HEK293T (cell line): ENCODE measurements around the gene RIBC1.
"Not testable (repeated sequence)": the region's sequence is repeated elsewhere in the genome, so short reads cannot be mapped to it uniquely, and the experiment has no call there.

ENCODE experiments used
- CTCF ChIA-PET: fragments of 350-600 bp; formaldehyde crosslinking; extraction: SDS; loops from one replicate; lab custom pipeline; 2021; ENCODE audit warnings: antibody characterized with exemption, inconsistent platforms; lab: Yijun Ruan, JAX
- POLR2A ChIA-PET: fragments of 350-600 bp; formaldehyde crosslinking; extraction: SDS; loops from one replicate; lab custom pipeline; 2020; ENCODE audit warnings: antibody characterized with exemption, inconsistent platforms; lab: Yijun Ruan, JAX
- DNase-seq: peaks from one replicate; pipeline ENCODE4 v3.0.0; 2012; ENCODE audit warnings: mixed read lengths; ENCODE audit errors: extremely low spot score
- ARNT ChIP-seq: fragments of 450-650 bp; IDR thresholded peaks from 2 replicates; pipeline ENCODE4 v1.6.1; 2017; ENCODE audit warnings: mild to moderate bottlenecking
- BHLHE40 ChIP-seq: fragments of 450-650 bp; IDR thresholded peaks from 2 replicates; pipeline ENCODE4 v1.6.1; 2016; ENCODE audit warnings: mild to moderate bottlenecking, moderate library complexity, borderline replicate concordance
- CTBP1 ChIP-seq: fragments of 450-650 bp; IDR thresholded peaks from 2 replicates; pipeline ENCODE4 v1.6.1; 2016; ENCODE audit warnings: borderline replicate concordance
- ELF4 ChIP-seq: fragments of 450-650 bp; IDR thresholded peaks from 2 replicates; pipeline ENCODE4 v1.6.1; 2017; ENCODE audit warnings: antibody characterized with exemption
- FOXA1 ChIP-seq: fragments of 450-650 bp; IDR thresholded peaks from 2 replicates; pipeline ENCODE4 v1.6.1; 2016; ENCODE audit warnings: mild to moderate bottlenecking
- FOXK2 ChIP-seq: fragments of 450-650 bp; IDR thresholded peaks from 2 replicates; pipeline ENCODE4 v1.6.1; 2016; ENCODE audit warnings: mild to moderate bottlenecking
- FOXM1 ChIP-seq: fragments of 450-650 bp; IDR thresholded peaks from 2 replicates; pipeline ENCODE4 v1.6.1; 2017; ENCODE audit warnings: mild to moderate bottlenecking, borderline replicate concordance
- HDGF ChIP-seq: fragments of 450-650 bp; IDR thresholded peaks from 2 replicates; pipeline ENCODE4 v1.6.1; 2017; ENCODE audit warnings: antibody characterized with exemption, borderline replicate concordance
- L3MBTL2 ChIP-seq: fragments of 450-650 bp; conservative IDR thresholded peaks from 2 replicates; pipeline ENCODE4 v1.6.1; 2016; ENCODE audit warnings: mild to moderate bottlenecking
- LEF1 ChIP-seq: fragments of 450-650 bp; IDR thresholded peaks from 2 replicates; pipeline ENCODE4 v1.6.1; 2017; ENCODE audit warnings: mild to moderate bottlenecking, borderline replicate concordance
- NFRKB ChIP-seq: fragments of 450-650 bp; IDR thresholded peaks from 2 replicates; pipeline ENCODE4 v1.6.1; 2016; ENCODE audit warnings: mild to moderate bottlenecking, moderate library complexity
- SP1 ChIP-seq: fragments of 450-650 bp; IDR thresholded peaks from 2 replicates; pipeline ENCODE4 v1.6.1; 2017
- SUZ12 ChIP-seq: fragments of 450-650 bp; IDR thresholded peaks from 2 replicates; pipeline ENCODE4 v1.6.1; 2016; ENCODE audit warnings: mild to moderate bottlenecking
- TARDBP ChIP-seq: fragments of 450-650 bp; IDR thresholded peaks from 2 replicates; pipeline ENCODE4 v1.6.1; 2016
- ZNF384 ChIP-seq: fragments of 450-650 bp; IDR thresholded peaks from 2 replicates; pipeline ENCODE4 v1.6.1; 2016
- TF ChIP-seq, protein P1 (sequence below): fragments of 450-650 bp; IDR thresholded peaks from 2 replicates; pipeline ENCODE4 v1.6.1; 2016

The RIBC1 gene

DNA sequence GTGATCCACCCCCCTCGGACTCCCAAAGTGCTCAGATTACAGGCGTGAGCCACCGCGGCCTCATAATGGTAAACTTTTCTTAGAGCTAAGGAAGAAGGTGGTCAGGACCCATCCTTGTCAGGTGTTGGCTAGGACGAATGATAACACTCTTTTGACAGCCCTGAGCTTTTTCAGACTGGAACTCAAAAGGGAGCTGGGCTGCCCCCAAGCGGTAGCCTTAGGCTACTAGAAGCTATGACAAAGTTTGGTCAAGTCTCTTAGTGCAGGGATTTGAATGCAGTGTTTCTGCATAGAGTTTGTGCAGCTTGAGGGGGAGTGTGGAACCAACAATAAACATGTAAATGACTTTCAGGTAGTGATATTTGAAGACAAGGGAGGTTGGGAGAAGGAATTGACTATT is 23.3 kb downstream of the RIBC1 start:
- CTCF ChIA-PET: interaction anchor here (0.5 to 2.0 kb wide), 15 partner anchors 9 to 796 kb away, joined by 3 to 24 read pairs (median 3); no protein-coding TSS in a partner anchor
- peak; percentile 55 for DNase-seq
- TF ChIP-seq, protein P1, sequence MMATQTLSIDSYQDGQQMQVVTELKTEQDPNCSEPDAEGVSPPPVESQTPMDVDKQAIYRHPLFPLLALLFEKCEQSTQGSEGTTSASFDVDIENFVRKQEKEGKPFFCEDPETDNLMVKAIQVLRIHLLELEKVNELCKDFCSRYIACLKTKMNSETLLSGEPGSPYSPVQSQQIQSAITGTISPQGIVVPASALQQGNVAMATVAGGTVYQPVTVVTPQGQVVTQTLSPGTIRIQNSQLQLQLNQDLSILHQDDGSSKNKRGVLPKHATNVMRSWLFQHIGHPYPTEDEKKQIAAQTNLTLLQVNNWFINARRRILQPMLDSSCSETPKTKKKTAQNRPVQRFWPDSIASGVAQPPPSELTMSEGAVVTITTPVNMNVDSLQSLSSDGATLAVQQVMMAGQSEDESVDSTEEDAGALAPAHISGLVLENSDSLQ: no peak
- TF ChIP-seq SUZ12 (no peak), SP1 (no peak), TARDBP (no peak)
- POLR2A ChIA-PET: interaction anchor here (1.0 kb wide), 2 partner anchors 23 to 24 kb away, joined by 3 to 4 read pairs; partner anchors contain the start of genes RIBC1 and SMC1A

DNA sequence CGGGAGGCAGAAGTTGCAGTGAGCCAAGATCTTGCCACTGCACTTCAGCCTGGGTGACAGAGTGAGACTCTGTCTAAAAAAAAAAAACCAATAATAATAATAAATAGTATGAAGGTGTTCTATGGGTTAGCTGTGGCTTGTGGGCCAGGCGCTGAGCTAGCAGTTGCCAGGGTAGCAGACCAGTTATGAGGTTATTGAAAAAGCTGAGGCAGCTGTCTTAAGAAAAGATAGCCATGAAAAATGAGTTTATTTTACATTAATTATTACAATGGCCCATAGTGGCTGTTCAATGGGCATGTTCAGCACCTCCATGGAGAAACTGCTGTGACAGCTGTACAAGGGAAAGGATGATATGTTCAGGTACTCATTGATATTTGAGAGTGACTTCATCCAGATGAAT is 24.8 kb downstream of the RIBC1 start:
- TF ChIP-seq, protein P1: no peak
- TF ChIP-seq FOXA1 (no peak), ELF4 (no peak), LEF1 (no peak), NFRKB (no peak), BHLHE40 (no peak), SP1 (no peak), ZNF384 (no peak), FOXK2 (no peak), CTBP1 (no peak)
- DNase-seq: no peak
- POLR2A ChIA-PET: no interaction called here
- CTCF ChIA-PET: interaction anchor here (0.7 to 2.0 kb wide), 5 partner anchors 9 to 459 kb away, joined by 3 to 24 read pairs (median 4); no protein-coding TSS in a partner anchor

- no peak for TF ChIP-seq SP1
- TF ChIP-seq BHLHE40: no peak
- no peak for TF ChIP-seq ZNF384
- TF ChIP-seq SUZ12: no peak
- TF ChIP-seq, protein P1: no peak
- no peak for TF ChIP-seq L3MBTL2
- ChIA-PET CTCF (interaction anchor here (0.6 to 1.5 kb wide), 3 partner anchors 33 to 137 kb away, joined by 4 read pairs; no protein-coding TSS in a partner anchor), POLR2A (interaction anchor here (0.7 to 1.0 kb wide), 2 partner anchors 8 to 9 kb away, joined by 3 read pairs; no protein-coding TSS in a partner anchor)
- DNase-seq: no peak
These were observed 27.0 kb downstream of the RIBC1 start for GRCh38 chrX:53449632-53450031.

- POLR2A ChIA-PET: interaction anchor here (1.2 kb wide), 1 partner anchor 31 kb away, joined by 3 read pairs; no protein-coding TSS in a partner anchor
These were observed 30.1 kb downstream of the RIBC1 start for GRCh38 chrX:53452812-53453211.

DNA sequence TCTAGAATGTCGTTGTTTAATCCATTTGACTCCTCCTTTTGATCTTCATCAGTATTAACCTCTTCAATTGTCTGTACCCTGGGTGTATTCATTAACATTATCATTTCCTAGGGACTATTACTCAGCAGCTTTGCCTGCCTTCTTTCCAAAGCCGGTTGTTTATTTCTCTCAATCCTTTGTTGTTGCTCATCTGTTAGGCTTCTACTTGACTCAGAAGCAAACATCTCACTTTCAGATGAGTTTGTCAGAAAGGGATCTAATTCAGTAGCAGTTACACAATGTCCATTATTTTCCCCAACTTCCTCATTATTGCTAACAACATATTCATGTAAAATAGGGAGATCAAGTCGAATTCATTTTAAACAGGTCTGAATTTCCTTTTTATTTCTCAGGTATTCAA is 33.6 kb downstream of the RIBC1 start:
- no peak for TF ChIP-seq TARDBP
- TF ChIP-seq SUZ12: no peak
- TF ChIP-seq SP1: no peak
- no peak for TF ChIP-seq ELF4
- TF ChIP-seq, protein P1: no peak
- no peak for TF ChIP-seq HDGF
- TF ChIP-seq NFRKB: no peak
- no peak for TF ChIP-seq BHLHE40
- no peak for TF ChIP-seq CTBP1
- TF ChIP-seq FOXK2: no peak
- TF ChIP-seq ZNF384: no peak
- no peak for TF ChIP-seq L3MBTL2
- TF ChIP-seq LEF1: no peak
- ChIA-PET CTCF (no interaction called here), POLR2A (no interaction called here)
- no peak for DNase-seq

More at GRCh38 chrX:53452812-53453211, 30.1 kb downstream of the RIBC1 start:
- no peak for DNase-seq
- TF ChIP-seq ARNT (no peak), LEF1 (no peak), NFRKB (no peak), ELF4 (no peak), FOXM1 (no peak), BHLHE40 (no peak), FOXA1 (no peak)
- TF ChIP-seq, protein P1: no peak
- CTCF ChIA-PET: no interaction called here

GRCh38 chrX:53458082-53458481 is 35.4 kb downstream of the RIBC1 start:
- no peak for DNase-seq
- ChIA-PET CTCF (interaction anchor here (1.0 to 1.8 kb wide), 5 partner anchors 12 to 1462 kb away, joined by 5 to 8 read pairs (median 7); partner anchors contain the start of gene TRO), POLR2A (interaction anchor here (1.1 kb wide), 1 partner anchor 9 kb away, joined by 3 read pairs; no protein-coding TSS in a partner anchor)
- TF ChIP-seq FOXK2: no peak
- no peak for TF ChIP-seq NFRKB
- no peak for TF ChIP-seq TARDBP
- TF ChIP-seq L3MBTL2: no peak
- TF ChIP-seq SUZ12: no peak
- no peak for TF ChIP-seq CTBP1
- TF ChIP-seq HDGF: no peak
- no peak for TF ChIP-seq ZNF384
- TF ChIP-seq SP1: no peak
- no peak for TF ChIP-seq BHLHE40
- TF ChIP-seq, protein P1: no peak
- TF ChIP-seq LEF1: no peak
- no peak for TF ChIP-seq FOXA1
- TF ChIP-seq FOXM1: no peak
- no peak for TF ChIP-seq ELF4
- TF ChIP-seq ARNT: no peak

GRCh38 chrX:53468659-53469058 is 46.0 kb downstream of the RIBC1 start:
- not testable (repeated sequence) for DNase-seq
- POLR2A ChIA-PET: interaction anchor here (0.6 kb wide), 1 partner anchor 25 kb away, joined by 3 read pairs; no protein-coding TSS in a partner anchor
- CTCF ChIA-PET: interaction anchor here (0.6 kb wide), 1 partner anchor 172 kb away, joined by 3 read pairs; no protein-coding TSS in a partner anchor
